IMR-90 (cell line): ENCODE measurements around the gene SPARC. TPM values are rescaled to one million over a fixed set of nuclear protein-coding genes. Genes with fewer than 3 reads are reported as not detected.
A peak's percentile ranks its signal among the peaks of the same experiment; 100 is the strongest.

Experiments
- ATAC-seq: fragments of 200-7000 bp; cut with Tn5 transposase; 2 replicates; pipeline ENCODE4 v1.9.1; 2020; ENCODE audit warnings: low read depth, mild to moderate bottlenecking, moderate library complexity
- BruUV-seq: library from RNA; stranded (reverse); fragments of 400-500 nt; replicated peaks from 2 replicates; lab custom pipeline; 2021; lab: Mats Ljungman, UMichigan
- CTCF ChIA-PET: fragments of 300-600 bp; formaldehyde crosslinking; extraction: SDS; loops from one replicate; lab custom pipeline; 2021; ENCODE audit warnings: antibody characterized with exemption; lab: Yijun Ruan, JAX
- POLR2A ChIA-PET: fragments of 300-600 bp; sonication (Branson Sonifier 250); formaldehyde crosslinking; loops from one replicate; lab custom pipeline; 2022; ENCODE audit warnings: antibody characterized with exemption; ENCODE audit not compliant: unreplicated experiment; lab: Charles Lee
- DNase-seq: peaks from one replicate; pipeline ENCODE4 v3.0.0; 2013
- H2AFZ ChIP-seq: replicated peaks from 2 replicates; pipeline ENCODE3; 2013; ENCODE audit warnings: low read length, mild to moderate bottlenecking; ENCODE audit not compliant: poor library complexity
- H2AK5ac ChIP-seq: 2 replicates; pipeline ENCODE4 v1.6.1; 2013; ENCODE audit warnings: low read depth, low read length, inconsistent platforms
- H2AK9ac ChIP-seq: replicated peaks from 2 replicates; pipeline ENCODE3; 2013; ENCODE audit warnings: mild to moderate bottlenecking, low read depth, low read length, moderate library complexity; ENCODE audit not compliant: poor library complexity
- H2BK120ac ChIP-seq: 2 replicates; pipeline ENCODE4 v1.6.1; 2013; ENCODE audit warnings: low read depth, low read length, inconsistent platforms
- H2BK15ac ChIP-seq: 3 replicates; pipeline ENCODE4 v1.6.1; 2013; ENCODE audit warnings: low read depth, low read length, inconsistent platforms
- H2BK20ac ChIP-seq: 2 replicates; pipeline ENCODE4 v1.6.1; 2013; ENCODE audit warnings: low read depth, mild to moderate bottlenecking, inconsistent platforms, low read length, moderate library complexity
- H2BK5ac ChIP-seq: 2 replicates; pipeline ENCODE4 v1.6.1; 2013; ENCODE audit warnings: mild to moderate bottlenecking, low read depth, low read length, inconsistent platforms; ENCODE audit not compliant: poor library complexity, severe bottlenecking
- H3K14ac ChIP-seq: replicated peaks from 2 replicates; pipeline ENCODE4 v1.6.1; 2013; ENCODE audit warnings: low read depth, low read length, inconsistent platforms
- H3K18ac ChIP-seq: 2 replicates; pipeline ENCODE4 v1.6.1; 2013; ENCODE audit warnings: low read depth, low read length, control low read depth
- H3K23ac ChIP-seq: 2 replicates; pipeline ENCODE4 v1.6.1; 2013; ENCODE audit warnings: low read depth, low read length, inconsistent platforms
- H3K27ac ChIP-seq: 2 replicates; pipeline ENCODE4 v1.5.1; 2013; ENCODE audit warnings: mild to moderate bottlenecking, control low read depth, low read length; ENCODE audit not compliant: insufficient read depth
- H3K27me3 ChIP-seq: 2 replicates; pipeline ENCODE4 v1.6.1; 2013; ENCODE audit warnings: low read length; ENCODE audit not compliant: control insufficient read depth, insufficient read depth
- H3K36me3 ChIP-seq: 2 replicates; pipeline ENCODE4 v1.6.1; 2013; ENCODE audit warnings: low read length, mixed read lengths; ENCODE audit not compliant: control insufficient read depth, insufficient read depth
- H3K4ac ChIP-seq: 2 replicates; pipeline ENCODE4 v1.6.1; 2013; ENCODE audit warnings: low read depth, low read length, inconsistent platforms
- H3K4me1 ChIP-seq: 2 replicates; pipeline ENCODE4 v1.6.1; 2013; ENCODE audit warnings: low read length, mixed read lengths; ENCODE audit not compliant: control insufficient read depth, insufficient read depth
- H3K4me2 ChIP-seq: 2 replicates; pipeline ENCODE4 v1.6.1; 2013; ENCODE audit warnings: low read depth, mild to moderate bottlenecking, control low read depth, low read length, moderate library complexity
- H3K4me3 ChIP-seq: 2 replicates; pipeline ENCODE4 v1.5.1; 2013; ENCODE audit warnings: low read depth, mild to moderate bottlenecking, control low read depth, low read length, moderate library complexity; ENCODE audit not compliant: insufficient read depth
- H3K56ac ChIP-seq: 2 replicates; pipeline ENCODE4 v1.6.1; 2013; ENCODE audit warnings: low read length, inconsistent platforms; ENCODE audit not compliant: insufficient read depth; ENCODE audit errors: extremely low read depth
- H3K79me1 ChIP-seq, 2 experiments: 2 replicates each; pipeline ENCODE4 v1.6.1; 2013; ENCODE audit warnings: low read length in 2 of 2, inconsistent platforms in 1 of 2, low read depth in 1 of 2
- H3K9ac ChIP-seq: 2 replicates; pipeline ENCODE4 v1.6.1; 2013; ENCODE audit warnings: low read depth, low read length, control low read depth
- H3K9me1 ChIP-seq: 2 replicates; pipeline ENCODE4 v1.6.1; 2013; ENCODE audit warnings: low read length, inconsistent platforms; ENCODE audit not compliant: insufficient read depth
- H3K9me3 ChIP-seq: 2 replicates; pipeline ENCODE4 v1.6.1; 2013; ENCODE audit warnings: low read length; ENCODE audit not compliant: control insufficient read depth, insufficient read depth
- H4K20me1 ChIP-seq: 2 replicates; pipeline ENCODE4 v1.6.1; 2013; ENCODE audit warnings: low read length, inconsistent platforms; ENCODE audit not compliant: insufficient read depth
- H4K5ac ChIP-seq: 2 replicates; pipeline ENCODE4 v1.6.1; 2013; ENCODE audit warnings: mild to moderate bottlenecking, low read depth, low read length, control low read depth
- H4K8ac ChIP-seq, 2 experiments: 2 replicates each; pipeline ENCODE4 v1.6.1; 2013; ENCODE audit warnings: low read depth in 2 of 2, low read length in 2 of 2, control low read depth in 1 of 2, inconsistent platforms in 1 of 2
- H4K91ac ChIP-seq: 2 replicates; pipeline ENCODE4 v1.6.1; 2013; ENCODE audit warnings: low read depth, low read length, inconsistent platforms; ENCODE audit not compliant: insufficient read depth
- CEBPB ChIP-seq: IDR thresholded peaks from 2 replicates; pipeline ENCODE4 v1.6.1; 2012; ENCODE audit warnings: low read depth, low read length, improper control_type of control experiment
- MAFK ChIP-seq: IDR thresholded peaks from 2 replicates; pipeline ENCODE4 v1.6.1; 2012; ENCODE audit warnings: low read depth, low read length, improper control_type of control experiment
- MAZ ChIP-seq: IDR thresholded peaks from 2 replicates; pipeline ENCODE4 v1.6.1; 2012; ENCODE audit warnings: low read depth, mild to moderate bottlenecking, low read length, improper control_type of control experiment, moderate library complexity, borderline replicate concordance
- RFX5 ChIP-seq: IDR thresholded peaks from 2 replicates; pipeline ENCODE4 v1.8.0; 2012; ENCODE audit warnings: low read depth, mild to moderate bottlenecking, low read length, moderate library complexity
- WGBS, 2 experiments: methylation state at CpG; one replicate each; pipeline versions ENCODE4 v1.1.5 to v1.1.7; 2013; ENCODE audit warnings: missing lambda C conversion rate in 2 of 2; ENCODE audit not compliant: insufficient read length in 1 of 2; ENCODE audit errors: extremely low coverage in 2 of 2; 5-methylcytosine and 5-hydroxymethylcytosine counted together
- dilution Hi-C: fragments of 300-500 bp; cut with HindIII; formaldehyde crosslinking; loops from one replicate; pipeline ENCODE4 v1.14.3; 2018; ENCODE audit warnings: low sequenced_read_pairs; ENCODE audit not compliant: unreplicated experiment
- in situ Hi-C: fragments of 300-500 bp; cut with MboI; formaldehyde crosslinking; loops from 3 replicates; pipeline ENCODE4 v1.14.3; 2019; ENCODE audit warnings: low sequenced_read_pairs, inconsistent platforms, mixed read lengths
- intact Hi-C: fragments of 100-400 bp; cut with micrococcal nuclease; formaldehyde crosslinking; loops from 2 replicates; pipeline ENCODE4 v1.10.0; 2022
- polyA plus RNA-seq, 3 experiments: library from polyadenylated mRNA; depleted of rRNA; stranded (reverse); fragments of >200 nt; gene quantifications; 2 replicates each; pipeline ENCODE4 v1.2.3, GENCODE V29; 2012; ENCODE audit warnings: low replicate concordance in 1 of 3
- total RNA-seq: library from RNA; depleted of rRNA; stranded (reverse); fragments of >200 nt; gene quantifications from 2 replicates; pipeline ENCODE4 v1.2.3, GENCODE V29; 2012
- TF ChIP-seq, protein P1 (sequence below): conservative IDR thresholded peaks from 2 replicates; pipeline ENCODE4 v1.5.1; 2012; ENCODE audit warnings: mild to moderate bottlenecking, low read depth, low read length, improper control_type of control experiment
- TF ChIP-seq, protein P2 (sequence below): fragments of 150-350 bp; IDR thresholded peaks from 2 replicates; pipeline ENCODE4 v1.6.1; 2016; ENCODE audit warnings: low read depth, mild to moderate bottlenecking, low read length, moderate library complexity, borderline replicate concordance

The SPARC gene
- total and polyA plus RNA-seq, 2 of the 4 experiments (the other 2 are of a cell fraction): 1,186 to 4,692 TPM

DNA sequence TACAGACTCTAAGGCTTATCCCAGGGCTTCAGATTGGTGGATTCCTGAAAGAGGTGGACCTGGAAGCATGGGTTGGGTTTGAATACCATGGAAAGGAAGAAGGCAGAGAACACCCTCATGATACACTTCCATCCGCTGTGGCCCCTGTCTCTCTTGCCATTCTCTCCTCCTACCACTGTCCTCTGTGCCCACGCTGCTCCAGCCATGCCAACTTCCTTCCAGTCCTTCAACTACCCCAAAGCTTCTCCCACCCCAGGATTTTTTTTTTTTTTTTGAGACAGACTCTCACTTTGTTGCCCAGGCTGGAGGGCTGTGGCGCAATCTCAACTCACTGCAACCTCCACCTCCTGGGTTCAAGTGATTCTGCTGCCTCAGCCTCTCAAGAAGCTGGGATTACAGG lies 1.7 kb upstream of the SPARC start:
- TF ChIP-seq, protein P1, sequence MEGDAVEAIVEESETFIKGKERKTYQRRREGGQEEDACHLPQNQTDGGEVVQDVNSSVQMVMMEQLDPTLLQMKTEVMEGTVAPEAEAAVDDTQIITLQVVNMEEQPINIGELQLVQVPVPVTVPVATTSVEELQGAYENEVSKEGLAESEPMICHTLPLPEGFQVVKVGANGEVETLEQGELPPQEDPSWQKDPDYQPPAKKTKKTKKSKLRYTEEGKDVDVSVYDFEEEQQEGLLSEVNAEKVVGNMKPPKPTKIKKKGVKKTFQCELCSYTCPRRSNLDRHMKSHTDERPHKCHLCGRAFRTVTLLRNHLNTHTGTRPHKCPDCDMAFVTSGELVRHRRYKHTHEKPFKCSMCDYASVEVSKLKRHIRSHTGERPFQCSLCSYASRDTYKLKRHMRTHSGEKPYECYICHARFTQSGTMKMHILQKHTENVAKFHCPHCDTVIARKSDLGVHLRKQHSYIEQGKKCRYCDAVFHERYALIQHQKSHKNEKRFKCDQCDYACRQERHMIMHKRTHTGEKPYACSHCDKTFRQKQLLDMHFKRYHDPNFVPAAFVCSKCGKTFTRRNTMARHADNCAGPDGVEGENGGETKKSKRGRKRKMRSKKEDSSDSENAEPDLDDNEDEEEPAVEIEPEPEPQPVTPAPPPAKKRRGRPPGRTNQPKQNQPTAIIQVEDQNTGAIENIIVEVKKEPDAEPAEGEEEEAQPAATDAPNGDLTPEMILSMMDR: no peak
- TF ChIP-seq RFX5: no peak
- TF ChIP-seq MAFK: no peak
- TF ChIP-seq, protein P2, sequence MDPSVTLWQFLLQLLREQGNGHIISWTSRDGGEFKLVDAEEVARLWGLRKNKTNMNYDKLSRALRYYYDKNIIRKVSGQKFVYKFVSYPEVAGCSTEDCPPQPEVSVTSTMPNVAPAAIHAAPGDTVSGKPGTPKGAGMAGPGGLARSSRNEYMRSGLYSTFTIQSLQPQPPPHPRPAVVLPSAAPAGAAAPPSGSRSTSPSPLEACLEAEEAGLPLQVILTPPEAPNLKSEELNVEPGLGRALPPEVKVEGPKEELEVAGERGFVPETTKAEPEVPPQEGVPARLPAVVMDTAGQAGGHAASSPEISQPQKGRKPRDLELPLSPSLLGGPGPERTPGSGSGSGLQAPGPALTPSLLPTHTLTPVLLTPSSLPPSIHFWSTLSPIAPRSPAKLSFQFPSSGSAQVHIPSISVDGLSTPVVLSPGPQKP: no peak
- no peak for TF ChIP-seq MAZ
- TF ChIP-seq CEBPB: no peak
- H3K27me3 ChIP-seq: no peaks in the 10 kb centered on the region
- no peak overlapping the region for H3K56ac ChIP-seq
- ATAC-seq (no peak), DNase-seq (no peak)
- no peak overlapping the region for H3K4me2 ChIP-seq
- 80% methylated on average over 1 of the region's 3 CpGs; no CpG with 5 or more reads in 1 of the 2 experiments for WGBS, 2 experiments
- no peak overlapping the region for H3K9ac ChIP-seq
- H3K9me1 ChIP-seq: peaks cover 11% of the 10 kb centered on the region
- no peak overlapping the region for H3K4me3 ChIP-seq
- intact Hi-C loops (no loop called here), dilution Hi-C loops (no loop called here), in situ Hi-C loops (no loop called here)
- H2AFZ ChIP-seq: no peak overlapping the region
- H3K18ac ChIP-seq: no peak overlapping the region
- no peak overlapping the region for H4K5ac ChIP-seq
- no peak overlapping the region for H3K27ac ChIP-seq
- H2AK5ac ChIP-seq: peak overlapping the region; percentile 69
- H2BK120ac ChIP-seq: no peak overlapping the region
- H3K23ac ChIP-seq: peak overlapping the region; percentile 63; the same call in 1 of the 2 replicates
- ChIA-PET POLR2A (interaction anchor here (0.5 to 2.6 kb wide), 2 partner anchors 8 to 11 kb away, joined by 3 to 61 read pairs; no protein-coding TSS in a partner anchor), CTCF (interaction anchor here (0.6 to 1.6 kb wide), 6 partner anchors 8 to 1576 kb away, joined by 3 to 5 read pairs (median 4); no protein-coding TSS in a partner anchor)
- no peaks in the 10 kb centered on the region for H3K9me3 ChIP-seq
- peaks cover 5% of the 10 kb centered on the region for H3K36me3 ChIP-seq
- no peak overlapping the region for H2AK9ac ChIP-seq
- H2BK15ac ChIP-seq: peak overlapping the region; percentile 66; the same call in 1 of the 3 replicates
- peak overlapping the region; percentile 20; the same call in 1 of the 2 replicates for H2BK20ac ChIP-seq
- no peak overlapping the region for H4K8ac ChIP-seq
- H3K4me1 ChIP-seq: peaks cover 9% of the 10 kb centered on the region
- peaks cover 0 to 19% of the 10 kb centered on the region in 2 experiments; a peak in 3 of 4 replicates for H3K79me1 ChIP-seq
- no peak overlapping the region for H3K14ac ChIP-seq
- H4K20me1 ChIP-seq: peaks cover 27% of the 10 kb centered on the region
- H4K91ac ChIP-seq: no peak overlapping the region
- H3K4ac ChIP-seq: peak overlapping the region; percentile 22; the same call in 1 of the 2 replicates
- BruUV-seq: no TSS peak
- no peak overlapping the region for H2BK5ac ChIP-seq
